HepG2 (cell line): ENCODE measurements around the gene CFAP300. TPM values are rescaled to one million over a fixed set of nuclear protein-coding genes. Genes with fewer than 3 reads are reported as not detected.

Experiments
- BORCS8-MEF2B ChIP-seq: sonication (generic); formaldehyde crosslinking; IDR thresholded peaks from 2 replicates; pipeline ENCODE4 v1.8.0; 2022; ENCODE audit warnings: mild to moderate bottlenecking, missing genetic modification reagents
- FOXA3 ChIP-seq: IDR thresholded peaks from 2 replicates; pipeline ENCODE4 v1.6.1; 2016; ENCODE audit warnings: missing genetic modification reagents, missing compliant biosample characterization
- FOXJ3 ChIP-seq: sonication (generic); formaldehyde crosslinking; IDR thresholded peaks from 2 replicates; pipeline ENCODE4 v1.4.0; 2020; ENCODE audit warnings: missing genetic modification reagents, mild to moderate bottlenecking, borderline replicate concordance
- JARID2 ChIP-seq: sonication (generic); formaldehyde crosslinking; IDR thresholded peaks from 2 replicates; pipeline ENCODE4 v1.8.1; 2023; ENCODE audit warnings: missing genetic modification reagents, inconsistent platforms; ENCODE audit not compliant: insufficient replicate concordance
- KDM4B ChIP-seq: sonication (generic); formaldehyde crosslinking; IDR thresholded peaks from 2 replicates; pipeline ENCODE4 v1.4.0; 2020; ENCODE audit warnings: missing genetic modification reagents
- NRL ChIP-seq: sonication (generic); formaldehyde crosslinking; IDR thresholded peaks from 2 replicates; pipeline ENCODE4 v1.5.0; 2020; ENCODE audit warnings: missing genetic modification reagents, mild to moderate bottlenecking, moderate library complexity, borderline replicate concordance
- POLR2AphosphoS2 ChIP-seq: IDR thresholded peaks from 2 replicates; pipeline ENCODE4 v1.6.1; 2011; ENCODE audit warnings: low read depth, low read length, improper control_type of control experiment
- POLR2G ChIP-seq: fragments of 200-400 bp; formaldehyde crosslinking; IDR thresholded peaks from 2 replicates; pipeline ENCODE4 v1.6.1; 2018; ENCODE audit warnings: mild to moderate bottlenecking, low read depth, low read length, moderate library complexity
- TCF12 ChIP-seq, 2 experiments: fragments of 450-650 bp in 1 of 2; sonication (generic) in 1 of 2; formaldehyde crosslinking in 1 of 2; IDR thresholded peaks; 2 replicates each; pipeline versions ENCODE4 v1.6.1 to v1.8.0; 2017 to 2022; ENCODE audit warnings: antibody characterized with exemption in 1 of 2, mild to moderate bottlenecking in 1 of 2, missing genetic modification reagents in 1 of 2, moderate library complexity in 1 of 2
- ZFP1 ChIP-seq: IDR thresholded peaks from 2 replicates; pipeline ENCODE4 v1.6.1; 2016
- ZNF143 ChIP-seq: sonication (generic); formaldehyde crosslinking; IDR thresholded peaks from 2 replicates; pipeline ENCODE4 v1.4.0; 2020; ENCODE audit warnings: missing genetic modification reagents
- ZNF160 ChIP-seq: sonication (generic); formaldehyde crosslinking; IDR thresholded peaks from 2 replicates; pipeline ENCODE4 v1.8.0; 2022; ENCODE audit warnings: mild to moderate bottlenecking, inconsistent platforms, missing genetic modification reagents
- ZNF598 ChIP-seq: sonication (generic); formaldehyde crosslinking; IDR thresholded peaks from 2 replicates; pipeline ENCODE4 v1.5.1; 2020; ENCODE audit warnings: mild to moderate bottlenecking, missing genetic modification reagents, borderline replicate concordance
- ZNF761 ChIP-seq: sonication (generic); formaldehyde crosslinking; conservative IDR thresholded peaks from 2 replicates; pipeline ENCODE4 v1.4.0; 2020; ENCODE audit warnings: mild to moderate bottlenecking, missing genetic modification reagents
- polyA plus RNA-seq, 8 experiments: library from polyadenylated mRNA; depleted of rRNA in 3 of 8; stranded (reverse) in 7 of 8; unstranded in 1 of 8; fragments of >200 nt; fragmentation: Illumina TruSeq in 4 of 8; extraction: Trizol in 4 of 8; gene quantifications; 2 replicates each; pipeline versions ENCODE4 v1.2.1 to v1.2.3, GENCODE V29; 2011 to 2016; ENCODE audit warnings: low read depth in 4 of 8, missing spikeins in 1 of 8, mixed read lengths in 1 of 8; ENCODE audit not compliant: insufficient read depth in 1 of 8
- total RNA-seq, 5 experiments: library from RNA; depleted of rRNA; stranded (reverse); fragments of >200 nt; fragmentation: Illumina TruSeq; extraction: Trizol; gene quantifications; 2 replicates each; pipeline ENCODE4 v1.2.3, GENCODE V29; 2016; ENCODE audit warnings: low read depth in 1 of 5
- TF ChIP-seq, protein P1 (sequence below): sonication (generic); formaldehyde crosslinking; IDR thresholded peaks from 2 replicates; pipeline ENCODE4 v1.5.0; 2020; ENCODE audit warnings: mild to moderate bottlenecking, missing genetic modification reagents, borderline replicate concordance
- TF ChIP-seq, protein P2 (sequence below): sonication (generic); formaldehyde crosslinking; IDR thresholded peaks from 2 replicates; pipeline ENCODE4 v1.4.0; 2020; ENCODE audit warnings: mild to moderate bottlenecking, missing genetic modification reagents
- TF ChIP-seq, protein P3 (sequence below): sonication (generic); formaldehyde crosslinking; IDR thresholded peaks from 2 replicates; pipeline ENCODE4 v1.5.0; 2020; ENCODE audit warnings: mild to moderate bottlenecking, missing genetic modification reagents, borderline replicate concordance
- TF ChIP-seq, protein P4 (sequence below): sonication (generic); formaldehyde crosslinking; IDR thresholded peaks from 2 replicates; pipeline ENCODE4 v1.4.0; 2020; ENCODE audit warnings: mild to moderate bottlenecking, missing genetic modification reagents
- TF ChIP-seq, protein P5 (sequence below): IDR thresholded peaks from 2 replicates; pipeline ENCODE4 v1.6.1; 2016

Gene CFAP300
- total and polyA plus RNA-seq, 2 of the 13 experiments (the other 11 are each of a cell fraction or from before 2014, with no cell fraction given): not detected

DNA sequence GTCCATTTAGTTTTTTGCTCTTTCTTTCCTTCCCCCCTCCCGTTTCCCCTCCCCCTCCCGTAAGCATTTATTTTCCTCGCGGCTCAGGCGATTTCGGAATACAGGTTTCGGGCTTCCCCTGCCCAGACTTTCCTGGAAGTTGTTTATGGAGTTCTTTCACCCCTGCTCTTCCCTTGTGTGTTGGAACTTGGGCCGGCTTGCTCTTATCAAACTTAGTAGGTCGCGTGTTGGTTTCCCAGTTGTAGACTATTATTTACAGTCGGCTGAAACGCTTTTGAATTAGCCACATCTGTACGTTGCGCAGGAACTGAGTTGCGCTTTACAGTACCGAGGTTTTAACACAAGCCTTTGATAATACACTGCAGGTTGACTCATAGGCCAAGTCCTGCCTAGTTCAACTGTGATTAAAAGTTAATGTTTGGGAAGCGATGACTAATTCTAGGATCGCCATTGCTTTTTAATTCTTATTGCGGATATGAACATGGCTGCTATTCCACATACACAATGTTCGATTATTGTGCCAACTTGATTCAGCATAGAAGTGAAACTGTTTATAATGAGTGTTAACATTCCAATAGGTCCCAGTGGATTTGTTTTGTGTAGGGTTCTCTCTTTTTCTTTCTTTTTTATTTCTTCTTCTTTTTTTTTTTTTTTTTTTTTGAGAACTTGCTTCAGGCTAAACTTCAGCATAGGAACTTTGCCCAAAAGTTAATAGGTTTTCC, 64.7 kb downstream of the CFAP300 start (continued):
- TF ChIP-seq, protein P1, sequence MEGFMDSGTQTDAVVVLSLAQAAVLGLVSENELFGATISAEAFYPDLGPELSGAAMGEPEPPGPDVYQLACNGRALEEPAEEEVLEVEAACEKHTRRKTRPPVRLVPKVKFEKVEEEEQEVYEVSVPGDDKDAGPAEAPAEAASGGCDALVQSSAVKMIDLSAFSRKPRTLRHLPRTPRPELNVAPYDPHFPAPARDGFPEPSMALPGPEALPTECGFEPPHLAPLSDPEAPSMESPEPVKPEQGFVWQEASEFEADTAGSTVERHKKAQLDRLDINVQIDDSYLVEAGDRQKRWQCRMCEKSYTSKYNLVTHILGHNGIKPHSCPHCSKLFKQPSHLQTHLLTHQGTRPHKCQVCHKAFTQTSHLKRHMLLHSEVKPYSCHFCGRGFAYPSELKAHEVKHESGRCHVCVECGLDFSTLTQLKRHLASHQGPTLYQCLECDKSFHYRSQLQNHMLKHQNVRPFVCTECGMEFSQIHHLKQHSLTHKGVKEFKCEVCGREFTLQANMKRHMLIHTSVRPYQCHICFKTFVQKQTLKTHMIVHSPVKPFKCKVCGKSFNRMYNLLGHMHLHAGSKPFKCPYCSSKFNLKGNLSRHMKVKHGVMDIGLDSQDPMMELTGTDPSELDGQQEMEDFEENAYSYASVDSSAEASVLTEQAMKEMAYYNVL: no peak
- TF ChIP-seq POLR2AphosphoS2 (no peak), FOXA3 (CRISPR knock-in tag) (no peak), ZNF598 (no peak), POLR2G (peak; percentile 72), ZNF761 (CRISPR knock-in tag) (no peak), FOXJ3 (no peak; the same call in 1 of the 2 replicates), BORCS8-MEF2B (CRISPR knock-in tag) (no peak), NRL (CRISPR knock-in tag) (no peak), ZNF160 (CRISPR knock-in tag) (no peak), ZFP1 (no peak), JARID2 (CRISPR knock-in tag) (no peak), KDM4B (CRISPR knock-in tag) (no peak; the same call in none of the 2 replicates), TCF12 (IDR thresholded peaks at IDR 0.05) (no peak), TCF12 (CRISPR knock-in tag; IDR thresholded peaks at IDR 0.05) (no peak), ZNF143 (no peak)
- TF ChIP-seq, protein P2, sequence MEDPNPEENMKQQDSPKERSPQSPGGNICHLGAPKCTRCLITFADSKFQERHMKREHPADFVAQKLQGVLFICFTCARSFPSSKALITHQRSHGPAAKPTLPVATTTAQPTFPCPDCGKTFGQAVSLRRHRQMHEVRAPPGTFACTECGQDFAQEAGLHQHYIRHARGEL: no peak
- TF ChIP-seq, protein P3, sequence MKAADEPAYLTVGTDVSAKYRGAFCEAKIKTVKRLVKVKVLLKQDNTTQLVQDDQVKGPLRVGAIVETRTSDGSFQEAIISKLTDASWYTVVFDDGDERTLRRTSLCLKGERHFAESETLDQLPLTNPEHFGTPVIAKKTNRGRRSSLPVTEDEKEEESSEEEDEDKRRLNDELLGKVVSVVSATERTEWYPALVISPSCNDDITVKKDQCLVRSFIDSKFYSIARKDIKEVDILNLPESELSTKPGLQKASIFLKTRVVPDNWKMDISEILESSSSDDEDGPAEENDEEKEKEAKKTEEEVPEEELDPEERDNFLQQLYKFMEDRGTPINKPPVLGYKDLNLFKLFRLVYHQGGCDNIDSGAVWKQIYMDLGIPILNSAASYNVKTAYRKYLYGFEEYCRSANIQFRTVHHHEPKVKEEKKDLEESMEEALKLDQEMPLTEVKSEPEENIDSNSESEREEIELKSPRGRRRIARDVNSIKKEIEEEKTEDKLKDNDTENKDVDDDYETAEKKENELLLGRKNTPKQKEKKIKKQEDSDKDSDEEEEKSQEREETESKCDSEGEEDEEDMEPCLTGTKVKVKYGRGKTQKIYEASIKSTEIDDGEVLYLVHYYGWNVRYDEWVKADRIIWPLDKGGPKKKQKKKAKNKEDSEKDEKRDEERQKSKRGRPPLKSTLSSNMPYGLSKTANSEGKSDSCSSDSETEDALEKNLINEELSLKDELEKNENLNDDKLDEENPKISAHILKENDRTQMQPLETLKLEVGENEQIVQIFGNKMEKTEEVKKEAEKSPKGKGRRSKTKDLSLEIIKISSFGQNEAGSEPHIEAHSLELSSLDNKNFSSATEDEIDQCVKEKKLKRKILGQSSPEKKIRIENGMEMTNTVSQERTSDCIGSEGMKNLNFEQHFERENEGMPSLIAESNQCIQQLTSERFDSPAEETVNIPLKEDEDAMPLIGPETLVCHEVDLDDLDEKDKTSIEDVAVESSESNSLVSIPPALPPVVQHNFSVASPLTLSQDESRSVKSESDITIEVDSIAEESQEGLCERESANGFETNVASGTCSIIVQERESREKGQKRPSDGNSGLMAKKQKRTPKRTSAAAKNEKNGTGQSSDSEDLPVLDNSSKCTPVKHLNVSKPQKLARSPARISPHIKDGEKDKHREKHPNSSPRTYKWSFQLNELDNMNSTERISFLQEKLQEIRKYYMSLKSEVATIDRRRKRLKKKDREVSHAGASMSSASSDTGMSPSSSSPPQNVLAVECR (CRISPR knock-in tag): no peak; the same call in 1 of the 2 replicates
- TF ChIP-seq, protein P4, sequence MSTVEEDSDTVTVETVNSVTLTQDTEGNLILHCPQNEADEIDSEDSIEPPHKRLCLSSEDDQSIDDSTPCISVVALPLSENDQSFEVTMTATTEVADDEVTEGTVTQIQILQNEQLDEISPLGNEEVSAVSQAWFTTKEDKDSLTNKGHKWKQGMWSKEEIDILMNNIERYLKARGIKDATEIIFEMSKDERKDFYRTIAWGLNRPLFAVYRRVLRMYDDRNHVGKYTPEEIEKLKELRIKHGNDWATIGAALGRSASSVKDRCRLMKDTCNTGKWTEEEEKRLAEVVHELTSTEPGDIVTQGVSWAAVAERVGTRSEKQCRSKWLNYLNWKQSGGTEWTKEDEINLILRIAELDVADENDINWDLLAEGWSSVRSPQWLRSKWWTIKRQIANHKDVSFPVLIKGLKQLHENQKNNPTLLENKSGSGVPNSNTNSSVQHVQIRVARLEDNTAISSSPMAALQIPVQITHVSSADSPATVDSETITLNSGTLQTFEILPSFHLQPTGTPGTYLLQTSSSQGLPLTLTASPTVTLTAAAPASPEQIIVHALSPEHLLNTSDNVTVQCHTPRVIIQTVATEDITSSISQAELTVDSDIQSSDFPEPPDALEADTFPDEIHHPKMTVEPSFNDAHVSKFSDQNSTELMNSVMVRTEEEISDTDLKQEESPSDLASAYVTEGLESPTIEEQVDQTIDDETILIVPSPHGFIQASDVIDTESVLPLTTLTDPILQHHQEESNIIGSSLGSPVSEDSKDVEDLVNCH (CRISPR knock-in tag): no peak
- TF ChIP-seq, protein P5, sequence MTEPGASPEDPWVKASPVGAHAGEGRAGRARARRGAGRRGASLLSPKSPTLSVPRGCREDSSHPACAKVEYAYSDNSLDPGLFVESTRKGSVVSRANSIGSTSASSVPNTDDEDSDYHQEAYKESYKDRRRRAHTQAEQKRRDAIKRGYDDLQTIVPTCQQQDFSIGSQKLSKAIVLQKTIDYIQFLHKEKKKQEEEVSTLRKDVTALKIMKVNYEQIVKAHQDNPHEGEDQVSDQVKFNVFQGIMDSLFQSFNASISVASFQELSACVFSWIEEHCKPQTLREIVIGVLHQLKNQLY (CRISPR knock-in tag): no peak; the same call in 1 of the 2 replicates
